Nephron progenitor cell (in vitro differentiated cells): Measurements from ENCODE around the gene GIT1.

Experiments used
- DNase-seq: peaks from one replicate; pipeline ENCODE4 v3.0.0; 2021
- H3K27ac Mint-ChIP-seq: 2 replicates; pipeline ENCODE4 v1.8.0; 2021; ENCODE audit warnings: mild to moderate bottlenecking, moderate library complexity, mixed read lengths
- H3K27me3 Mint-ChIP-seq: 2 replicates; pipeline ENCODE4 v1.8.0; 2021; ENCODE audit warnings: mild to moderate bottlenecking, low read depth, mixed read lengths; ENCODE audit not compliant: poor library complexity
- H3K36me3 Mint-ChIP-seq: 2 replicates; pipeline ENCODE4 v1.8.0; 2021; ENCODE audit warnings: low read depth, mixed read lengths
- H3K4me1 Mint-ChIP-seq: 2 replicates; pipeline ENCODE4 v1.8.0; 2021; ENCODE audit warnings: mixed read lengths
- H3K4me3 Mint-ChIP-seq: 2 replicates; pipeline ENCODE4 v1.8.0; 2021; ENCODE audit warnings: mild to moderate bottlenecking, moderate library complexity, mixed read lengths
- H3K9me3 Mint-ChIP-seq: 2 replicates; pipeline ENCODE4 v1.8.0; 2021; ENCODE audit warnings: mild to moderate bottlenecking, moderate library complexity, mixed read lengths
- CTCF ChIP-seq: fragments of 200-600 bp; sonication (generic); IDR thresholded peaks from 2 replicates; pipeline ENCODE4 v1.5.0; 2021; ENCODE audit warnings: antibody characterized with exemption

Gene GIT1

DNA sequence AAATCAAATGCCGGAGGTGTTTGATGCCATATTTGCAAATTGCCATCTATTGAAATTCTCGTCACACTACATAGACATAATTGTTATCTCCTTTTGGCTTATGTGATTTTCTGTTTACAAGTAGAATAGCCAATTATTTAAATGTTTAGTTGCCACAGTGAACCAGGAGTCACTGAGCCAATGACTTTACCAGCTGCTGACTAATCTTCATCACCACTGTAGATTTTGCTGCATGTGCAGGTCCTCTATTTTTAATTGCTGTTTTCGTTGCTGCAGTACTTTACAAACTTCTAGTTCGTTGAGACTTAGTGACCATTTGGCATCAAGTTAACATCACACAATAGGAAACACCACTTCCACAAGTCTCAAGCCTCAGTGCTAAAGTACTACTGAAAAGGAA lies 45.4 kb downstream of the GIT1 start:
- Mint-ChIP-seq H3K27ac (no peak overlapping the region), H3K36me3 (peaks cover 51% of the 10 kb centered on the region), H3K27me3 (peaks cover 3% of the 10 kb centered on the region), H3K4me1 (no peaks in the 10 kb centered on the region), H3K4me3 (no peak overlapping the region), H3K9me3 (no peaks in the 10 kb centered on the region)
- DNase-seq, result no peak
- no peak for TF ChIP-seq CTCF

DNA sequence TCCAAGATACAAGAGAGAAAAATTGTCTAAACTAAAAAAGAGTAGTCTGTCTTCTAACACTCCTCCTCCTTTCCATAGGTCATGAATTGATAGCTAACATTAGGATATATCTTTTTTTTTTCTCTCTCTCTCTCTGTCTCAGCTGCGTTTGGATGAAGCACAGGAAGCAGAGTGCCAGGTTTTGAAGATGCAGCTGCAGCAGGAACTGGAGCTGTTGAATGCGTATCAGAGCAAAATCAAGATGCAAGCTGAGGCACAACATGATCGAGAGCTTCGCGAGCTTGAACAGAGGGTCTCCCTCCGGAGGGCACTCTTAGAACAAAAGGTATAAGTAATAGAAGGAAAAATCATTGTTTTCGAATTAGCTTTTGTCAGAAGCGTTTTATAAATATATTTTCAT lies 55.5 kb downstream of the GIT1 start:
- Mint-ChIP-seq H3K36me3 (peaks cover 74% of the 10 kb centered on the region), H3K27me3 (no peaks in the 10 kb centered on the region)

DNA sequence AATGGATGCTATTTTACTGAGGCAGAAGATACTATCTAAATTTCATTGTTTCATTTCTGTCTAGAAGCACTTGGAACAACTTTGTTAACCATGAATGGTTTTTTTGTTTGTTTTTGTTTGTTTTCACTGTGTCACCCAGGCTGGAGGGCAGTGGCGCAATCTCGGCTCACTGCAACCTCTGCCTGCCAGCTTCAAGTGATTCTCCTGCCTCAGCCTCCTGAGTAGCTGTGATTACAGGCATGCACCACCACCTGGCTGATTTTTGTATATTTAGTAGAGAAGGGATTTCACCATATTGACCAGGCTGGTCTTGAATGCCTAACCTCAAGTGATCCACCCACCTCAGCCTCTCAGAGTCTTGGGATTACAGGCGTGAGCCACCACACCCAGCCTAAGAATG lies 63.1 kb downstream of the GIT1 start:
- Mint-ChIP-seq H3K27me3 (no peaks in the 10 kb centered on the region), H3K27ac (no peak overlapping the region), H3K4me1 (no peaks in the 10 kb centered on the region), H3K4me3 (no peak overlapping the region), H3K36me3 (peaks cover 69% of the 10 kb centered on the region), H3K9me3 (no peaks in the 10 kb centered on the region)
- no peak for DNase-seq
- TF ChIP-seq CTCF, result no peak

More for the DNA sequence above, 55.5 kb downstream of the GIT1 start:
- no peak for DNase-seq
- no peak for TF ChIP-seq CTCF
- Mint-ChIP-seq H3K4me3 (no peak overlapping the region), H3K27ac (no peak overlapping the region), H3K9me3 (peaks cover 13% of the 10 kb centered on the region), H3K4me1 (no peaks in the 10 kb centered on the region)

GRCh38 chr17:29524692-29525091 lies 64.8 kb downstream of the GIT1 start:
- no peaks in the 10 kb centered on the region for H3K9me3 Mint-ChIP-seq
- no peaks in the 10 kb centered on the region for H3K27me3 Mint-ChIP-seq
- H3K36me3 Mint-ChIP-seq, result peaks cover 66% of the 10 kb centered on the region
- H3K4me1 Mint-ChIP-seq, result no peaks in the 10 kb centered on the region
- TF ChIP-seq CTCF, result no peak
- H3K27ac Mint-ChIP-seq, result peak overlapping the region; percentile 65
- H3K4me3 Mint-ChIP-seq, result no peak overlapping the region
- DNase-seq, result no peak
